ENCODE measurements around the gene PABPN1L. TPM values are rescaled to one million over a fixed set of nuclear protein-coding genes. Genes with fewer than 3 reads are reported as not detected.

PABPN1L gene
- total RNA-seq, 2 donors from 2014 or later, result not detected

GRCh38 chr16:88888057-88888456 is 21.6 kb upstream of the PABPN1L start:
- H3K27ac ChIP-seq, result peak overlapping the region; percentile 38 to 69
- no peaks in the 10 kb centered on the region for H3K9me3 ChIP-seq
- peaks cover 0 to 31% of the 10 kb centered on the region in 2 donors for H3K4me1 ChIP-seq
- no peak for DNase-seq (ENCODE audit: low spot score)
- no peak overlapping the region for H3K4me3 ChIP-seq
- H3K36me3 ChIP-seq, result peaks cover 6% of the 10 kb centered on the region
- TF ChIP-seq CTCF (IDR thresholded peaks at IDR 0.05), result no peak
- no peaks in the 10 kb centered on the region for H3K27me3 ChIP-seq

GRCh38 chr16:88886845-88887521 is 20.5 kb upstream of the PABPN1L start:
- Histone ChIP-seq H3K9me3 (no peaks in the 10 kb centered on the region), H3K4me1 (peaks cover 0 to 34% of the 10 kb centered on the region in 2 donors), H3K36me3 (peaks cover 6% of the 10 kb centered on the region), H3K27me3 (no peaks in the 10 kb centered on the region), H3K27ac (peak overlapping the region; percentile 38 to 69), H3K4me3 (no peak overlapping the region)
- DNase-seq (ENCODE audit: low spot score), result peak; percentile 72
- peak in 1 of 2 donors; percentile 50 for TF ChIP-seq CTCF (IDR thresholded peaks at IDR 0.05)

- Histone ChIP-seq H3K4me1 (peaks cover 0 to 36% of the 10 kb centered on the region in 2 donors), H3K27ac (peak overlapping the region; percentile 38 to 69), H3K27me3 (no peaks in the 10 kb centered on the region), H3K9me3 (no peaks in the 10 kb centered on the region), H3K36me3 (peaks cover 6% of the 10 kb centered on the region), H3K4me3 (no peak overlapping the region)
- DNase-seq (ENCODE audit: low spot score), result no peak
- no peak for TF ChIP-seq CTCF (IDR thresholded peaks at IDR 0.05)
These were observed 20.0 kb upstream of the PABPN1L start for GRCh38 chr16:88886420-88886844.

- Histone ChIP-seq H3K27me3 (no peaks in the 10 kb centered on the region), H3K36me3 (peaks cover 6% of the 10 kb centered on the region), H3K9me3 (no peaks in the 10 kb centered on the region), H3K4me3 (no peak overlapping the region), H3K27ac (peak overlapping the region in 1 of 2 donors; percentile 69), H3K4me1 (peaks cover 0 to 36% of the 10 kb centered on the region in 2 donors)
- DNase-seq (ENCODE audit: low spot score), result no peak
- TF ChIP-seq CTCF (IDR thresholded peaks at IDR 0.05), result no peak
These were observed 19.3 kb upstream of the PABPN1L start for GRCh38 chr16:88885693-88886280.

- H3K36me3 ChIP-seq, result peaks cover 6% of the 10 kb centered on the region
These were observed 18.3 kb upstream of the PABPN1L start for GRCh38 chr16:88884569-88885271.

More at GRCh38 chr16:88884569-88885271, 18.3 kb upstream of the PABPN1L start:
- H3K27me3 ChIP-seq, result no peaks in the 10 kb centered on the region
- no peak overlapping the region for H3K4me3 ChIP-seq
- H3K4me1 ChIP-seq, result peaks cover 0 to 36% of the 10 kb centered on the region in 2 donors
- H3K9me3 ChIP-seq, result no peaks in the 10 kb centered on the region
- no peak overlapping the region for H3K27ac ChIP-seq
- DNase-seq (ENCODE audit: low spot score), result no peak
- TF ChIP-seq CTCF (IDR thresholded peaks at IDR 0.05), result no peak
